GM12878 (cell line): ENCODE data around the gene CCNY.

ENCODE experiments used
- ATF3 ChIP-seq: IDR thresholded peaks from 2 replicates; pipeline ENCODE4 v1.6.1; 2011; ENCODE audit warnings: low read depth, mild to moderate bottlenecking, low read length, moderate library complexity, borderline replicate concordance; ENCODE audit errors: extremely low read depth
- CTCF ChIP-seq, 3 experiments: IDR thresholded peaks in 2 of 3; conservative IDR thresholded peaks in 1 of 3; 2 replicates each; pipeline ENCODE4 v1.5.1; 2011; ENCODE audit warnings: low read depth in 3 of 3, low read length in 3 of 3, mild to moderate bottlenecking in 3 of 3, control low read depth in 2 of 3, moderate library complexity in 2 of 3, inconsistent platforms in 1 of 3, mixed read lengths in 1 of 3; ENCODE audit not compliant: control insufficient read depth in 2 of 3, insufficient read depth in 1 of 3; ENCODE audit errors: extremely low read depth in 1 of 3
- EP300 ChIP-seq, 2 experiments: fragments of 150-350 bp in 1 of 2; IDR thresholded peaks; 2 replicates each; pipeline ENCODE4 v1.6.1; 2011 to 2012; ENCODE audit warnings: low read depth in 2 of 2, low read length in 2 of 2, borderline replicate concordance in 1 of 2, improper control_type of control experiment in 1 of 2, inconsistent platforms in 1 of 2; ENCODE audit not compliant: control insufficient read depth in 1 of 2
- SMC3 ChIP-seq: IDR thresholded peaks from 2 replicates; pipeline ENCODE4 v1.6.1; 2011; ENCODE audit warnings: low read length, improper control_type of control experiment, borderline replicate concordance

- TF ChIP-seq SMC3 (no peak), EP300 (IDR thresholded peaks at IDR 0.05; ENCODE audit: borderline replicate concordance in 1 of 2, control insufficient read depth in 1 of 2, low read depth in 2 of 2, low read length in 2 of 2) (no peak), CTCF (IDR thresholded peaks at IDR 0.05 in 2 of 3, conservative IDR thresholded peaks at IDR 0.05 in 1 of 3; ENCODE audit: control insufficient read depth in 2 of 3, extremely low read depth in 1 of 3, insufficient read depth in 1 of 3, low read depth in 3 of 3, low read length in 3 of 3) (no peak), ATF3 (no peak)
These were observed 127.6 kb downstream of the CCNY start for GRCh38 chr10:35463878-35464277.
